Hindlimb muscle (tissue), 1 donor: ENCODE measurements around the gene CNPY2. TPM values are rescaled to one million over a fixed set of nuclear protein-coding genes. Genes with fewer than 3 reads are reported as not detected.
A peak's percentile ranks its signal among the peaks of the same experiment; 100 is the strongest.
"Not testable (repeated sequence)": the region's sequence is repeated elsewhere in the genome, so short reads cannot be mapped to it uniquely, and the experiment has no call there.

Experiments used
- DNase-seq: peaks from one replicate; pipeline ENCODE4 v3.0.0-alpha.2; 2013
- polyA plus RNA-seq: library from polyadenylated mRNA; unstranded; fragments of 120-200 nt; gene quantifications from one replicate; pipeline ENCODE4 v1.2.1, GENCODE V29; 2013; ENCODE audit not compliant: insufficient read length

Gene CNPY2
- polyA plus RNA-seq, 1 donor: 41.0 TPM

- DNase-seq: no peak
These were observed 18.4 kb downstream of the CNPY2 start for GRCh38 chr12:56297400-56297799.

DNA sequence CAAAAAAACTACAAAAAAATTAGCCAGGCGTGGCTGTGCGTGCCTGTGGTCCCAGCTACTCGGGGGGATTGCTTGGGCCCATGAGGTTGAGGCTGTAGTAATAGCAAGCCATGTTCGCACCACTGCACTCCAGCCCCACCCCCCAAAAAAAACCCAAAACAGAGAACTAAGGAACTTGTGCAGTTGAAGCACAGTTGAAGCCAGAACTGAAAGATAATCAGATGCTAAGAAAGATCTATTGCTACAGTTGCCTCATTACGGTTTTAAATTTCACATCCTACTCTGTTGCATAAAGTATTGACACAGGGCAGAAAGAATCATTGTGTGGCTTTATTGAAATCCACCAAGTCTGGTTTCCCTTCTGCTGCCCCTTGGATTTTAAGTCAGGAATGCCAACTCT lies 19.5 kb downstream of the CNPY2 start:
- no peak for DNase-seq

- no peak for DNase-seq
These were observed 22.0 kb downstream of the CNPY2 start for GRCh38 chr12:56293795-56294194.

GRCh38 chr12:56288705-56289387 lies 26.9 kb downstream of the CNPY2 start:
- no peak for DNase-seq

DNA sequence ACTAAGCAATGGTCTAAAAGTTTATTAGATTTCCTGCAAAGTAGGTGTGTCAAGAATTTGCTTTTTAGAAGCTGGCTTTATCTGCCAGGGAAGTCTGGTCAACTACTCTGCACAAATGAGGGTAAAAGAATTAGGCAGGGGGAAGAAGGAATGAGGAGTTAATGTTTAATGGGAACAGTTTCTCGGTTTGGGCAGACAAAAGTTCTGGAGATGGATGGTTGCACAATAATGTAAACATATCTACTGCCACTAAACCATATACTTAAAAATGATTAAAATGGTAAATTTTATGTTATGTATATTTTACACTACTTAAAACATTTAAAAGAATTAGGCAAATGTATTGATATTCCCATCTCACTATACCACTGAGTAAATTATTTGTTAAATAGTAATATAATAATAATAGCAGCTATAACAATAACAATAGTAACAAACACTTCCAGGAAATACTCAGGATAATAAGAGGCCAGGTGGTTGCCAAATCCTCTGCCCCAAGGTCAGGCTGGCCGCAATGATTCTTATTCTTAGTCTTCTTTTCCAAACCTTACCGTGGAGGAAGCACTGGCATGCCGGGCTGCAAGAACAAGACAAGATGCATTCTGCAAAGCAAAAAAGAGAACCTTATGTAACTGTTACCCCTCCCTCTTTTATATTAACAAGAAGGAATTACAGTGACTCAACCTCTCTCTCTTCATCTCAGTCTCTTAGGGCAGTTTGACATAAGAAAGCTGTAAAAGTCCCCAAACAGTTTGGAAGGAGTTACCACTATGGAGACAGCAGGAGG lies 29.6 kb downstream of the CNPY2 start:
- no peak for DNase-seq

DNA sequence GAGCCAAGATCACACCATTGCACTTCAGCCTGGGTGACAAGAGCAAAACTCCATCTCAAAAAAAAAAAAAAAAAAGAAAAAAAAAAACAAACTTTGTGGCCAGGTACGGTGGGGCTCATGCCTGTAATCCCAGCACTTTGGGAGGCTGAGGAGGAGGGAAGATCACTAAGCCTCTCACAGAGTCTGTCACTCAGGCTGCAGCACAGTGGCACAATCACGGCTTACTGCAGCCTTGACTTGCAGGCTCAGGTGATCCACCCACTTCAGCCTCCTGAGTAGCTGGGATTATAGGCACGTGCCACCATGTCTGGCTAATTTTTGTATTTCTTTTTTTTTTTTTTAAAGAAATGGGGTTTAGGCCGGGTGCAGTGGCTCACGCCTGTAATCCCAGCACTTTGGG lies 31.5 kb downstream of the CNPY2 start:
- not testable (repeated sequence) for DNase-seq

DNA sequence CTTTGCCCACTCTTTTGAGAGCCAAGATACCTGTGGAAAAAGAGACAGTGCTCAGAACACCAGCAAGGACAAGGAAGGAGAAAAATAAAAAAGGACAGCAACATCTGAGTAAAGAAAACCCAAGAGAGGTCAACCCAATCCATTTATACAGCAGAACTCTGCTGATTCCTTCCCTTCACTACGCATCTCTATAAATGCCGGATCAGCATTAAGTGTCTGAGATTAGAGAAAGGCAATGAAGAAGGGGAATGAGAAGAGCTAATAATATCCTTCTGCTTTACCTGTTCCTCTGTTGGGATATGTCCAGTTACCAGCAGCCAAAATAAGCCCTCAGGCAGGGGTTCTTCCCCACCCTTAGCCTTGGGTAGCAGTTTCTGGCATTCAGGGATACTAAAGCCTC lies 33.2 kb downstream of the CNPY2 start:
- no peak for DNase-seq

GRCh38 chr12:56282030-56282429 lies 33.8 kb downstream of the CNPY2 start:
- no peak for DNase-seq

GRCh38 chr12:56280849-56281248 lies 34.9 kb downstream of the CNPY2 start:
- no peak for DNase-seq

- no peak for DNase-seq
These were observed 36.9 kb downstream of the CNPY2 start for GRCh38 chr12:56278905-56279304.

DNA sequence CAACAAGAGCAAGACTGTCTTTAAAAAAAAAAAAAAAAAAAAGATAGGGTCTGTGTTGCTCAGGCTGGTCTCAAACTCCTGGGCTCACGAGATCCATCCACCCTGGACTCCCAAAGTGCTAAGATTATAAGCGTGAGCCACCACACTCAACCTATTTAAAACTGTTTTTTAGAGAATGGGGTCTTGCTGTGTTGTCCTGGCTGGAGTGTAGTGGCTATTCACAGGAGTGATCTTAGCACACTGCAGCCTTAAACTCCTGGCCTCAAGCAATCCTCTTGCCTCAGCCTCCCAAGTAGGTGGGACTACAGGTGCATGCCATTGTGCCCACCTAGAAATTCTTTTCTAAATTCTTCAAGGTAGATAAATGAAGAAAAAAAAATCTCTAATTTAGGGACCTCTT lies 41.5 kb downstream of the CNPY2 start:
- no peak for DNase-seq

DNA sequence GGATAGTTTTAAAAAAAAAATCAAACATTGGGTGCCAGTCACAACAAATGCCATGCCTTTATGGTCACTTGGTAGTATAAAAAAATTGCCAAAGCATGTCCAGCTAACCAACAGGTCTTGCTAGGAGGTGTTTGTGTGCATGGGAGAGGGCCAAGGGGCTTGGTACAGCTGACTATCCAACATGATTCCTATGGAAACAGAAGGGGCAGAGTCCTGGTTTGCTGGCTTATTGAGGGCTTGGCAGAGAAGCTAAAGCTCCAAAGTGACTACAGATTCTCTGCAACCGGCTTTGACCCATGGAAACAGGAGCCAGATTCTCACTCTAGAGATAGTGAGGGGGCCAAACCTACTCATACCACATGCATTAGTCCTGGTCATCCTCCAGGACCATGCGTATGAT lies 43.3 kb downstream of the CNPY2 start:
- DNase-seq: not testable (repeated sequence)

DNA sequence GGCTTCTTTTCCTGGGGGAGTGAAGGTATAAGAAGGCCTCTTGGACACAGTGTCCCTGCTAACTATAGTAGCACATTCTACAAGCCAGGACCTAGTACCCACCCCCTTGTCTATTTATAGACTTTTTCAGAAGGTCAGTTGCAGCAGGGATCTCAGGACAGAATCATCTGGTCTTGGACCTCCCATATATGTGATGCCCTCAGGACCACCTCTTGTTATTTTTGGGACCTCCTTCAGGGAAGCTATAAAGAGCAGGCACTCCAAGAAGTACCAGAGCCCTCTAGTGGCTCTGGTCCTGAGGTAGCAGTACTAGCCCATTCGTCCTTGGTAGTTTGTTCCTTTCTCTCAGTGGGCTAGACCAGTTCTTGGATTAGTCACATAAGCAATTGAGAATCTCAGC lies 44.8 kb downstream of the CNPY2 start:
- DNase-seq: no peak

DNA sequence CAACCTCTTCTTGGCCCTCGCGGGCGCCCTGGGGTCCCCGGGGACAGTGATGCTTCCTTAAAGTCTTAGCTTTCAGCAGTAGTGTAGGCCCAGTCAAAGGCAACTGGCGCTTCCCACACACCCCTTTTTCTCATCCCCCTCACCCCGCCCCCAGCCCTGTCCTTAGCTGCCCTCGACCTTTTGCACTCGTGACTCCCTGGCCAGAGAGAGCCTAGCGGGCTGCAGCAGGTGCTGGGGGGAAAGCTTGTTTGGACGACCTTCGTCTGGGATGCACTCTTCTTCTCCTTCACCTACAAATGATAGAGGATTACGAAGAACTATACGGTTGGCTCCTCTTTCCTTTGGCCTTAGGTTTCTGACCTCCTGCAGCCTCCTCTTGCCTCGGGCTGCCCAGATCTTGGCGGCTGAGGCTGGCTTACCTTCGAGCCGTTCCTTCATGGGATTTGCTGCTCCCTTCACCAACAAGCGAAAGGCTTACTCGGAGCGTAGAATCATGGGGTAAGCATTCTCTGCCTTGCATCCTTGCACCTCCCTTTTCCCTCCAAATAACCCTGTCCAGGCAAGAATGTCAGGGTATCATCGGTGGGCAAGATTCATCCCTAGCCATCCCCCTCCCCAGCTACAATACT lies 48.2 kb downstream of the CNPY2 start:
- no peak for DNase-seq

DNA sequence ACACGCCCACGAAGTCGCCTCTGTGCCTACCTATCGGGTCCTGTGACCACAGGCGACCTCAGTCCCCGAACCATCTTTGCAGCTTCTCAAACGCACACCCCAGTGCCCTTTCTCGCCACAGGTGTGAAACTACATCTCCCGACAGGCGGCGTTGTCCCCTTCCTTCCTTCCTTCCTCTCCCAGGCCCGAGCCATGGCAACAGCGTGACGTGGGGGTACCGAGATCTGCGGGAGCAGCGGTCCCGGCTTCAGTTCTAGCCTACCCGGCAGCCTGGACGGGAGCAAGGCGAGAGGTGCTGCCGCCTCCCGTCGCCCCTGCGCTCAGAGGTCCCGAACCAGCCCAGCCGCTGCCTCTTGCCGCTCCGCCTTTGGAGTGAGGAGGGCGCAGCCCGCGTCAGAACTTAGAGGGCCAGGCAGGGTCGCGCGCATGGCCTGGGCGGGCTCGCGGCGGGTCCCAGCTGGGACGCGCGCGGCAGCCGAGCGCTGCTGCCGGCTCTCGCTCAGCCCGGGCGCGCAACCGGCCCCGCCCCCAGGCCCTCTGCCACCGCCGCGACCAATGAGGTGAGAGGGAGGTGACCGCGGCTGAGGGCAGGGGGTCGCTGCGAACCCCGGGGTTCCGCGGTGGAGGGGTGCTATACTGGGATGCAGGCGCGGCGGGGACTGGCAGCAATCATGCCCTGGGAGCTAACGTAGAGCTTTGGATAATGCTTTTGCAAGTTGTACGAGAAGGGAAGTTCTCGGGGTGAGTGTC lies 48.9 kb downstream of the CNPY2 start, which contains the start of gene COQ10A:
Gene COQ10A (plus strand): TSS at position 250 of the 750 bp plus-strand sequence. CDS start 177 bp downstream, at position 427.
- peak; percentile 91 for DNase-seq

- DNase-seq: not testable (repeated sequence)
These were observed 49.6 kb downstream of the CNPY2 start for GRCh38 chr12:56266068-56266692.

GRCh38 chr12:56262955-56263354 lies 52.8 kb downstream of the CNPY2 start:
- not testable (repeated sequence) for DNase-seq

GRCh38 chr12:56261503-56262232 lies 54.1 kb downstream of the CNPY2 start:
- DNase-seq: no peak

DNA sequence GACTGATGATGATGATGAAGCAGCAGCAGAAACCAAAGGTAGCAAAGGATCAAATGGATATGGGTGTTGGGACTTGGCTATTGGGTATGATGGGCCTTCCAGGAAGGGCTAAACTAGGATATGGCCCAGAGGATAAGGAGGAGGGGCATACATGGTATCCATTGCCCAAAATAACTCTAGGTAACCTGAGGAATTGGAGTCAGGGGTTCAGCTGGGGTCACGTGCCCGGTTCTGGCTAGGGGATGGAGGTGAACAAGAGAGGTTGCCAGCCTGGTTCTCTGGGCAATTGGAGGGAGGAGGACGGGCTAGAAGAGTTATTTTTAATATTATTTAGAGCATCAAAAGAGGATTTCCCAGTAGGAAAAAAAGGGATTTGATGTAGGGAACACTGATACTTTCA lies 54.9 kb downstream of the CNPY2 start:
- no peak for DNase-seq

DNA sequence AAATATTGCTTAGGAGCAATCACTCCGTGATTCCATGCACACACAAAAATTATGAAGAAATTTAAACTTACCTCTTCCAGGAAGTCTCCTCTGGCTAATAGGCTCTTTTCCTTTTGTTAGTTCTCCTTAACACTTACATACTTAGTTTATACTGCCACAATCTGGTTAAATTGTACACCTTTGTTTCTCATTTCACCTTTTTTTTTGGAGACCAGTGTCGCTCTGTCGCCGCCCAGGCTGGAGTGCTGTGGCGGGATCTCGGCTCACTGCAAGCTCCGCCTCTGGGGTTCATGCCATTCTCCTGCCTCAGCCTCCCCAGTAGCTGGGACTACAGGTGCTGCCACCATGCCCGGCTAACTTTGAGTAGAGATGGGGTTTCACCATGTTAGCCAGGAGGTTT lies 55.4 kb downstream of the CNPY2 start:
- no peak for DNase-seq
